AG20443 (cell line): ENCODE data around the gene NEURL1B.
"Not testable (repeated sequence)": the region's sequence is repeated elsewhere in the genome, so short reads cannot be mapped to it uniquely, and the experiment has no call there.

Experiments used
- DNase-seq: peaks from one replicate; pipeline ENCODE4 v3.0.0; 2012; ENCODE audit warnings: low spot score, mixed read lengths

The NEURL1B gene

GRCh38 chr5:172657524-172658233 is 16.6 kb downstream of the NEURL1B start:
- DNase-seq, result not testable (repeated sequence)

- DNase-seq, result no peak
Measured at GRCh38 chr5:172658391-172658790, 17.3 kb downstream of the NEURL1B start.

GRCh38 chr5:172658961-172659501 is 18.0 kb downstream of the NEURL1B start:
- no peak for DNase-seq

- no peak for DNase-seq
Measured at GRCh38 chr5:172659570-172659908, 18.5 kb downstream of the NEURL1B start.

- peak; percentile 95 for DNase-seq
Measured at GRCh38 chr5:172659909-172660628, 19.0 kb downstream of the NEURL1B start.

GRCh38 chr5:172660974-172661373 is 19.9 kb downstream of the NEURL1B start:
- no peak for DNase-seq

GRCh38 chr5:172661526-172661925 is 20.5 kb downstream of the NEURL1B start:
- DNase-seq, result no peak

- DNase-seq, result no peak
Measured at GRCh38 chr5:172662596-172662995, 21.5 kb downstream of the NEURL1B start.

GRCh38 chr5:172664018-172664417 is 23.0 kb downstream of the NEURL1B start:
- DNase-seq, result no peak

- no peak for DNase-seq
Measured at GRCh38 chr5:172664681-172665541, 23.8 kb downstream of the NEURL1B start.

- DNase-seq, result no peak
Measured at GRCh38 chr5:172666251-172666650, 25.2 kb downstream of the NEURL1B start.

GRCh38 chr5:172667786-172668593 is 26.9 kb downstream of the NEURL1B start:
- DNase-seq, result no peak

- DNase-seq, result no peak
Measured at GRCh38 chr5:172668594-172669071, 27.6 kb downstream of the NEURL1B start.

GRCh38 chr5:172669386-172670004 is 28.4 kb downstream of the NEURL1B start:
- DNase-seq, result no peak

GRCh38 chr5:172670005-172670402 is 28.9 kb downstream of the NEURL1B start:
- no peak for DNase-seq

- no peak for DNase-seq
Measured at GRCh38 chr5:172670444-172670843, 29.4 kb downstream of the NEURL1B start.

- no peak for DNase-seq
Measured at GRCh38 chr5:172671091-172671490, 30.0 kb downstream of the NEURL1B start.

- no peak for DNase-seq
Measured at GRCh38 chr5:172672681-172673080, 31.6 kb downstream of the NEURL1B start.

GRCh38 chr5:172674155-172674554 is 33.1 kb downstream of the NEURL1B start:
- DNase-seq, result no peak

- DNase-seq, result no peak
Measured at GRCh38 chr5:172676914-172677475, 35.9 kb downstream of the NEURL1B start.
